WTC11 (cell line): ENCODE data around the gene QSOX2. TPM values are rescaled to one million over a fixed set of nuclear protein-coding genes. Genes with fewer than 3 reads are reported as not detected.

Experiments used
- ATAC-seq: fragments of 200-7000 bp; cut with Tn5 transposase; 2 replicates; pipeline ENCODE4 v1.10.0; 2021; ENCODE audit warnings: mild to moderate bottlenecking, moderate library complexity
- CTCF ChIA-PET: fragments of 300-600 bp; sonication (Branson Sonifier 250); formaldehyde crosslinking; loops from one replicate; lab custom pipeline; 2021; ENCODE audit warnings: antibody characterized with exemption; lab: Charles Lee
- POLR2A ChIA-PET: fragments of 350-600 bp; sonication (Branson Sonifier 250); formaldehyde crosslinking; loops from one replicate; lab custom pipeline; 2021; ENCODE audit warnings: antibody characterized with exemption; lab: Charles Lee
- DNase-seq: peaks from one replicate; pipeline ENCODE4 v3.0.0; 2021; ENCODE audit warnings: low spot score
- H3K27ac Mint-ChIP-seq: 2 replicates; pipeline ENCODE4 v1.8.0; 2021; ENCODE audit warnings: mixed read lengths
- H3K27me3 Mint-ChIP-seq: 2 replicates; pipeline ENCODE4 v1.8.0; 2021; ENCODE audit warnings: low read depth, mild to moderate bottlenecking, moderate library complexity, mixed read lengths
- H3K36me3 Mint-ChIP-seq: 2 replicates; pipeline ENCODE4 v1.8.0; 2021; ENCODE audit warnings: mixed read lengths
- H3K4me1 Mint-ChIP-seq: 2 replicates; pipeline ENCODE4 v1.8.0; 2022; ENCODE audit warnings: mixed read lengths
- H3K4me3 Mint-ChIP-seq: 2 replicates; pipeline ENCODE4 v1.8.0; 2021; ENCODE audit warnings: mild to moderate bottlenecking, moderate library complexity, mixed read lengths
- H3K9me3 Mint-ChIP-seq: 2 replicates; pipeline ENCODE4 v1.8.0; 2021; ENCODE audit warnings: mixed read lengths
- CREM ChIP-seq: sonication (generic); formaldehyde crosslinking; IDR thresholded peaks from 2 replicates; pipeline ENCODE4 v1.8.1; 2022; ENCODE audit warnings: mild to moderate bottlenecking, missing genetic modification reagents, moderate library complexity
- ETV6 ChIP-seq: sonication (generic); formaldehyde crosslinking; IDR thresholded peaks from 2 replicates; pipeline ENCODE4 v1.8.1; 2022; ENCODE audit warnings: mild to moderate bottlenecking, missing genetic modification reagents
- KAT7 ChIP-seq: sonication (generic); formaldehyde crosslinking; IDR thresholded peaks from 2 replicates; pipeline ENCODE4 v1.8.1; 2023; ENCODE audit warnings: missing genetic modification reagents, mild to moderate bottlenecking, borderline replicate concordance
- MXD4 ChIP-seq: fragments of 250-450 bp; sonication (Bioruptor Pico); IDR thresholded peaks from 2 replicates; pipeline ENCODE4 v1.8.0; 2021; ENCODE audit warnings: mild to moderate bottlenecking, moderate library complexity, borderline replicate concordance
- NR1H2 ChIP-seq: sonication (generic); formaldehyde crosslinking; IDR thresholded peaks from 2 replicates; pipeline ENCODE4 v1.9.0; 2021; ENCODE audit warnings: mild to moderate bottlenecking, moderate library complexity, missing genetic modification reagents
- NR3C1 ChIP-seq: sonication (generic); formaldehyde crosslinking; conservative IDR thresholded peaks from 2 replicates; pipeline ENCODE4 v1.8.1; 2023; ENCODE audit warnings: low read depth, mild to moderate bottlenecking, missing genetic modification reagents
- SMAD3 ChIP-seq: sonication (generic); formaldehyde crosslinking; IDR thresholded peaks from 2 replicates; pipeline ENCODE4 v1.8.0; 2022; ENCODE audit warnings: missing genetic modification reagents, mild to moderate bottlenecking, borderline replicate concordance
- TCF7 ChIP-seq: sonication (generic); formaldehyde crosslinking; IDR thresholded peaks from 2 replicates; pipeline ENCODE4 v1.8.0; 2022; ENCODE audit warnings: mild to moderate bottlenecking, low read depth, missing genetic modification reagents, moderate library complexity
- TEAD1 ChIP-seq: sonication (generic); formaldehyde crosslinking; IDR thresholded peaks from 2 replicates; pipeline ENCODE4 v1.8.0; 2022; ENCODE audit warnings: mild to moderate bottlenecking, missing genetic modification reagents
- ZBTB43 ChIP-seq: sonication (generic); formaldehyde crosslinking; IDR thresholded peaks from 2 replicates; pipeline ENCODE4 v1.8.1; 2023; ENCODE audit warnings: mild to moderate bottlenecking, missing genetic modification reagents
- ZNF232 ChIP-seq: sonication (generic); formaldehyde crosslinking; IDR thresholded peaks from 2 replicates; pipeline ENCODE4 v1.8.0; 2022; ENCODE audit warnings: mild to moderate bottlenecking, missing genetic modification reagents
- total RNA-seq: library from RNA; stranded (reverse); gene quantifications from 3 replicates; pipeline ENCODE4 v1.2.3, GENCODE V29; 2021
- TF ChIP-seq, protein P1 (sequence below): sonication (generic); formaldehyde crosslinking; IDR thresholded peaks from 2 replicates; pipeline ENCODE4 v1.8.1; 2022; ENCODE audit warnings: mild to moderate bottlenecking, moderate library complexity, missing genetic modification reagents
- TF ChIP-seq, protein P2 (sequence below): sonication (generic); formaldehyde crosslinking; IDR thresholded peaks from 2 replicates; pipeline ENCODE4 v1.8.1; 2022; ENCODE audit warnings: mild to moderate bottlenecking, missing genetic modification reagents, moderate library complexity, borderline replicate concordance
- TF ChIP-seq, protein P3 (sequence below): sonication (generic); formaldehyde crosslinking; IDR thresholded peaks from 2 replicates; pipeline ENCODE4 v1.8.1; 2023; ENCODE audit warnings: mild to moderate bottlenecking, missing genetic modification reagents
- TF ChIP-seq, protein P4 (sequence below): fragments of 250-450 bp; sonication (Bioruptor Pico); IDR thresholded peaks from 2 replicates; pipeline ENCODE4 v1.9.0; 2021; ENCODE audit warnings: mild to moderate bottlenecking
- TF ChIP-seq, protein P5 (sequence below): sonication (generic); formaldehyde crosslinking; IDR thresholded peaks from 2 replicates; pipeline ENCODE4 v1.8.0; 2023; ENCODE audit warnings: mild to moderate bottlenecking, missing genetic modification reagents
- TF ChIP-seq, protein P6 (sequence below): sonication (generic); formaldehyde crosslinking; conservative IDR thresholded peaks from 2 replicates; pipeline ENCODE4 v1.8.1; 2023; ENCODE audit warnings: mild to moderate bottlenecking, low read depth, missing genetic modification reagents, moderate library complexity
- TF ChIP-seq, protein P7 (sequence below): sonication (generic); formaldehyde crosslinking; IDR thresholded peaks from 2 replicates; pipeline ENCODE4 v1.8.0; 2022; ENCODE audit warnings: missing genetic modification reagents

The QSOX2 gene
- total RNA-seq, 1 experiment from 2014 or later, result 33.2 TPM

GRCh38 chr9:136216541-136217244 lies 28.9 kb downstream of the QSOX2 start:
- no peak overlapping the region for H3K4me3 Mint-ChIP-seq
- no peak overlapping the region for H3K27ac Mint-ChIP-seq
- ATAC-seq (no peak), DNase-seq (no peak)
- no peaks in the 10 kb centered on the region for H3K4me1 Mint-ChIP-seq
- no peaks in the 10 kb centered on the region for H3K27me3 Mint-ChIP-seq
- ChIA-PET CTCF (interaction anchor here (0.6 to 1.9 kb wide), 9 partner anchors 15 to 420 kb away, joined by 3 to 6 read pairs (median 4); no protein-coding TSS in a partner anchor), POLR2A (interaction anchor here (0.5 kb wide), 2 partner anchors 28 to 343 kb away, joined by 4 to 5 read pairs; no protein-coding TSS in a partner anchor)
- H3K36me3 Mint-ChIP-seq, result peaks cover 38% of the 10 kb centered on the region
- H3K9me3 Mint-ChIP-seq, result peaks cover 6% of the 10 kb centered on the region; the same call in 1 of the 2 replicates
- TF ChIP-seq, protein P1, sequence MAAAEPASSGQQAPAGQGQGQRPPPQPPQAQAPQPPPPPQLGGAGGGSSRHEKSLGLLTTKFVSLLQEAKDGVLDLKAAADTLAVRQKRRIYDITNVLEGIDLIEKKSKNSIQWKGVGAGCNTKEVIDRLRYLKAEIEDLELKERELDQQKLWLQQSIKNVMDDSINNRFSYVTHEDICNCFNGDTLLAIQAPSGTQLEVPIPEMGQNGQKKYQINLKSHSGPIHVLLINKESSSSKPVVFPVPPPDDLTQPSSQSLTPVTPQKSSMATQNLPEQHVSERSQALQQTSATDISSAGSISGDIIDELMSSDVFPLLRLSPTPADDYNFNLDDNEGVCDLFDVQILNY (CRISPR knock-in tag), result no peak
- TF ChIP-seq ETV6 (no peak), CREM (CRISPR knock-in tag) (no peak), KAT7 (CRISPR knock-in tag) (no peak), NR1H2 (CRISPR knock-in tag) (no peak), TCF7 (CRISPR knock-in tag) (no peak), TEAD1 (CRISPR knock-in tag) (no peak), ZNF232 (CRISPR knock-in tag) (no peak), NR3C1 (CRISPR knock-in tag) (no peak), ZBTB43 (CRISPR knock-in tag) (no peak)
- TF ChIP-seq, protein P2, sequence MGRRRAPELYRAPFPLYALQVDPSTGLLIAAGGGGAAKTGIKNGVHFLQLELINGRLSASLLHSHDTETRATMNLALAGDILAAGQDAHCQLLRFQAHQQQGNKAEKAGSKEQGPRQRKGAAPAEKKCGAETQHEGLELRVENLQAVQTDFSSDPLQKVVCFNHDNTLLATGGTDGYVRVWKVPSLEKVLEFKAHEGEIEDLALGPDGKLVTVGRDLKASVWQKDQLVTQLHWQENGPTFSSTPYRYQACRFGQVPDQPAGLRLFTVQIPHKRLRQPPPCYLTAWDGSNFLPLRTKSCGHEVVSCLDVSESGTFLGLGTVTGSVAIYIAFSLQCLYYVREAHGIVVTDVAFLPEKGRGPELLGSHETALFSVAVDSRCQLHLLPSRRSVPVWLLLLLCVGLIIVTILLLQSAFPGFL (CRISPR knock-in tag), result no peak
- TF ChIP-seq, protein P3, sequence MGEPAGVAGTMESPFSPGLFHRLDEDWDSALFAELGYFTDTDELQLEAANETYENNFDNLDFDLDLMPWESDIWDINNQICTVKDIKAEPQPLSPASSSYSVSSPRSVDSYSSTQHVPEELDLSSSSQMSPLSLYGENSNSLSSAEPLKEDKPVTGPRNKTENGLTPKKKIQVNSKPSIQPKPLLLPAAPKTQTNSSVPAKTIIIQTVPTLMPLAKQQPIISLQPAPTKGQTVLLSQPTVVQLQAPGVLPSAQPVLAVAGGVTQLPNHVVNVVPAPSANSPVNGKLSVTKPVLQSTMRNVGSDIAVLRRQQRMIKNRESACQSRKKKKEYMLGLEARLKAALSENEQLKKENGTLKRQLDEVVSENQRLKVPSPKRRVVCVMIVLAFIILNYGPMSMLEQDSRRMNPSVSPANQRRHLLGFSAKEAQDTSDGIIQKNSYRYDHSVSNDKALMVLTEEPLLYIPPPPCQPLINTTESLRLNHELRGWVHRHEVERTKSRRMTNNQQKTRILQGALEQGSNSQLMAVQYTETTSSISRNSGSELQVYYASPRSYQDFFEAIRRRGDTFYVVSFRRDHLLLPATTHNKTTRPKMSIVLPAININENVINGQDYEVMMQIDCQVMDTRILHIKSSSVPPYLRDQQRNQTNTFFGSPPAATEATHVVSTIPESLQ (CRISPR knock-in tag), result no peak
- TF ChIP-seq, protein P4, sequence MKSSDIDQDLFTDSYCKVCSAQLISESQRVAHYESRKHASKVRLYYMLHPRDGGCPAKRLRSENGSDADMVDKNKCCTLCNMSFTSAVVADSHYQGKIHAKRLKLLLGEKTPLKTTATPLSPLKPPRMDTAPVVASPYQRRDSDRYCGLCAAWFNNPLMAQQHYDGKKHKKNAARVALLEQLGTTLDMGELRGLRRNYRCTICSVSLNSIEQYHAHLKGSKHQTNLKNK (CRISPR knock-in tag), result no peak
- TF ChIP-seq, protein P5, sequence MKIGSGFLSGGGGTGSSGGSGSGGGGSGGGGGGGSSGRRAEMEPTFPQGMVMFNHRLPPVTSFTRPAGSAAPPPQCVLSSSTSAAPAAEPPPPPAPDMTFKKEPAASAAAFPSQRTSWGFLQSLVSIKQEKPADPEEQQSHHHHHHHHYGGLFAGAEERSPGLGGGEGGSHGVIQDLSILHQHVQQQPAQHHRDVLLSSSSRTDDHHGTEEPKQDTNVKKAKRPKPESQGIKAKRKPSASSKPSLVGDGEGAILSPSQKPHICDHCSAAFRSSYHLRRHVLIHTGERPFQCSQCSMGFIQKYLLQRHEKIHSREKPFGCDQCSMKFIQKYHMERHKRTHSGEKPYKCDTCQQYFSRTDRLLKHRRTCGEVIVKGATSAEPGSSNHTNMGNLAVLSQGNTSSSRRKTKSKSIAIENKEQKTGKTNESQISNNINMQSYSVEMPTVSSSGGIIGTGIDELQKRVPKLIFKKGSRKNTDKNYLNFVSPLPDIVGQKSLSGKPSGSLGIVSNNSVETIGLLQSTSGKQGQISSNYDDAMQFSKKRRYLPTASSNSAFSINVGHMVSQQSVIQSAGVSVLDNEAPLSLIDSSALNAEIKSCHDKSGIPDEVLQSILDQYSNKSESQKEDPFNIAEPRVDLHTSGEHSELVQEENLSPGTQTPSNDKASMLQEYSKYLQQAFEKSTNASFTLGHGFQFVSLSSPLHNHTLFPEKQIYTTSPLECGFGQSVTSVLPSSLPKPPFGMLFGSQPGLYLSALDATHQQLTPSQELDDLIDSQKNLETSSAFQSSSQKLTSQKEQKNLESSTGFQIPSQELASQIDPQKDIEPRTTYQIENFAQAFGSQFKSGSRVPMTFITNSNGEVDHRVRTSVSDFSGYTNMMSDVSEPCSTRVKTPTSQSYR (CRISPR knock-in tag), result no peak

- Mint-ChIP-seq H3K36me3 (peaks cover 43% of the 10 kb centered on the region), H3K4me1 (no peaks in the 10 kb centered on the region), H3K4me3 (no peak overlapping the region), H3K27ac (no peak overlapping the region), H3K27me3 (no peaks in the 10 kb centered on the region), H3K9me3 (peaks cover 6% of the 10 kb centered on the region; the same call in 1 of the 2 replicates)
- ATAC-seq (no peak), DNase-seq (no peak)
- CTCF ChIA-PET, result no interaction called here
- POLR2A ChIA-PET, result no interaction called here
- no peak for TF ChIP-seq NR1H2 (CRISPR knock-in tag)
- TF ChIP-seq, protein P6, sequence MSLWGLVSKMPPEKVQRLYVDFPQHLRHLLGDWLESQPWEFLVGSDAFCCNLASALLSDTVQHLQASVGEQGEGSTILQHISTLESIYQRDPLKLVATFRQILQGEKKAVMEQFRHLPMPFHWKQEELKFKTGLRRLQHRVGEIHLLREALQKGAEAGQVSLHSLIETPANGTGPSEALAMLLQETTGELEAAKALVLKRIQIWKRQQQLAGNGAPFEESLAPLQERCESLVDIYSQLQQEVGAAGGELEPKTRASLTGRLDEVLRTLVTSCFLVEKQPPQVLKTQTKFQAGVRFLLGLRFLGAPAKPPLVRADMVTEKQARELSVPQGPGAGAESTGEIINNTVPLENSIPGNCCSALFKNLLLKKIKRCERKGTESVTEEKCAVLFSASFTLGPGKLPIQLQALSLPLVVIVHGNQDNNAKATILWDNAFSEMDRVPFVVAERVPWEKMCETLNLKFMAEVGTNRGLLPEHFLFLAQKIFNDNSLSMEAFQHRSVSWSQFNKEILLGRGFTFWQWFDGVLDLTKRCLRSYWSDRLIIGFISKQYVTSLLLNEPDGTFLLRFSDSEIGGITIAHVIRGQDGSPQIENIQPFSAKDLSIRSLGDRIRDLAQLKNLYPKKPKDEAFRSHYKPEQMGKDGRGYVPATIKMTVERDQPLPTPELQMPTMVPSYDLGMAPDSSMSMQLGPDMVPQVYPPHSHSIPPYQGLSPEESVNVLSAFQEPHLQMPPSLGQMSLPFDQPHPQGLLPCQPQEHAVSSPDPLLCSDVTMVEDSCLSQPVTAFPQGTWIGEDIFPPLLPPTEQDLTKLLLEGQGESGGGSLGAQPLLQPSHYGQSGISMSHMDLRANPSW (CRISPR knock-in tag), result no peak
- TF ChIP-seq MXD4 (CRISPR knock-in tag), result no peak
- TF ChIP-seq SMAD3 (CRISPR knock-in tag), result no peak
- TF ChIP-seq, protein P7, sequence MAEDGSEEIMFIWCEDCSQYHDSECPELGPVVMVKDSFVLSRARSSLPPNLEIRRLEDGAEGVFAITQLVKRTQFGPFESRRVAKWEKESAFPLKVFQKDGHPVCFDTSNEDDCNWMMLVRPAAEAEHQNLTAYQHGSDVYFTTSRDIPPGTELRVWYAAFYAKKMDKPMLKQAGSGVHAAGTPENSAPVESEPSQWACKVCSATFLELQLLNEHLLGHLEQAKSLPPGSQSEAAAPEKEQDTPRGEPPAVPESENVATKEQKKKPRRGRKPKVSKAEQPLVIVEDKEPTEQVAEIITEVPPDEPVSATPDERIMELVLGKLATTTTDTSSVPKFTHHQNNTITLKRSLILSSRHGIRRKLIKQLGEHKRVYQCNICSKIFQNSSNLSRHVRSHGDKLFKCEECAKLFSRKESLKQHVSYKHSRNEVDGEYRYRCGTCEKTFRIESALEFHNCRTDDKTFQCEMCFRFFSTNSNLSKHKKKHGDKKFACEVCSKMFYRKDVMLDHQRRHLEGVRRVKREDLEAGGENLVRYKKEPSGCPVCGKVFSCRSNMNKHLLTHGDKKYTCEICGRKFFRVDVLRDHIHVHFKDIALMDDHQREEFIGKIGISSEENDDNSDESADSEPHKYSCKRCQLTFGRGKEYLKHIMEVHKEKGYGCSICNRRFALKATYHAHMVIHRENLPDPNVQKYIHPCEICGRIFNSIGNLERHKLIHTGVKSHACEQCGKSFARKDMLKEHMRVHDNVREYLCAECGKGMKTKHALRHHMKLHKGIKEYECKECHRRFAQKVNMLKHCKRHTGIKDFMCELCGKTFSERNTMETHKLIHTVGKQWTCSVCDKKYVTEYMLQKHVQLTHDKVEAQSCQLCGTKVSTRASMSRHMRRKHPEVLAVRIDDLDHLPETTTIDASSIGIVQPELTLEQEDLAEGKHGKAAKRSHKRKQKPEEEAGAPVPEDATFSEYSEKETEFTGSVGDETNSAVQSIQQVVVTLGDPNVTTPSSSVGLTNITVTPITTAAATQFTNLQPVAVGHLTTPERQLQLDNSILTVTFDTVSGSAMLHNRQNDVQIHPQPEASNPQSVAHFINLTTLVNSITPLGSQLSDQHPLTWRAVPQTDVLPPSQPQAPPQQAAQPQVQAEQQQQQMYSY, result no peak
These were observed 31.9 kb downstream of the QSOX2 start for GRCh38 chr9:136213733-136214132.
